ENCODE results near the gene TM4SF5. TPM values are rescaled to one million over a fixed set of nuclear protein-coding genes. Genes with fewer than 3 reads are reported as not detected.

Gene TM4SF5, protein sequence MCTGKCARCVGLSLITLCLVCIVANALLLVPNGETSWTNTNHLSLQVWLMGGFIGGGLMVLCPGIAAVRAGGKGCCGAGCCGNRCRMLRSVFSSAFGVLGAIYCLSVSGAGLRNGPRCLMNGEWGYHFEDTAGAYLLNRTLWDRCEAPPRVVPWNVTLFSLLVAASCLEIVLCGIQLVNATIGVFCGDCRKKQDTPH
- not detected for total RNA-seq (ENCODE audit: insufficient read depth, low replicate concordance)

DNA sequence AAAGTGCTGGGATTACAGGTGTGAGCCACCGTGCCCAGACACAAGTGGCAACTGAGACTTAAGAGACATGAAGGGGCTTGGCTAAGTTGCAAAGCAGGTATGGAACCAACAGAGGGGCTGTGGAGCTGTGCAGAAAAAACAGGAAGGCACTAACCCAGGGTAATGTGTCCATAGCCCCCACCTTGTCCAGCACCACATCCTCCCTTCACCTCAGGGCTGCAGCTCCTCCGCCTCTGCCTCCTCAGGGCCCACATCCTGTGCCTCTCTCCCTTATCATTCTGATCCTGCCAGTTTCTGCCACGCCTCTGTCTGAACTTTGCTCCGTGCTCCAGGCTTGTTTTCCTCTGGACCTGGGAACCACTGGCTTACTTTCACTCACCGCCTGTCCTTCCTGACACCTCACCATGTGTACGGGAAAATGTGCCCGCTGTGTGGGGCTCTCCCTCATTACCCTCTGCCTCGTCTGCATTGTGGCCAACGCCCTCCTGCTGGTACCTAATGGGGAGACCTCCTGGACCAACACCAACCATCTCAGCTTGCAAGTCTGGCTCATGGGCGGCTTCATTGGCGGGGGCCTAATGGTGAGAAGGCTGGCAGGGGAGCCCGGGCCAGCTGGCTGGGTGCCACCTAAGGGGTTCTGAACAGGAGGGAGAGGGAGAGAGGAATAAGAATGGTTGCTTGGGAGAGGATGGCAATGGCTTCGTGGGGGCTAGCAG lies at the start of gene TM4SF5:
TSS of gene TM4SF5 (plus strand) at position 368 of the 716 bp plus-strand sequence. CDS start at position 405, 37 bp downstream.
- no peak for DNase-seq (ENCODE audit: low spot score)

DNA sequence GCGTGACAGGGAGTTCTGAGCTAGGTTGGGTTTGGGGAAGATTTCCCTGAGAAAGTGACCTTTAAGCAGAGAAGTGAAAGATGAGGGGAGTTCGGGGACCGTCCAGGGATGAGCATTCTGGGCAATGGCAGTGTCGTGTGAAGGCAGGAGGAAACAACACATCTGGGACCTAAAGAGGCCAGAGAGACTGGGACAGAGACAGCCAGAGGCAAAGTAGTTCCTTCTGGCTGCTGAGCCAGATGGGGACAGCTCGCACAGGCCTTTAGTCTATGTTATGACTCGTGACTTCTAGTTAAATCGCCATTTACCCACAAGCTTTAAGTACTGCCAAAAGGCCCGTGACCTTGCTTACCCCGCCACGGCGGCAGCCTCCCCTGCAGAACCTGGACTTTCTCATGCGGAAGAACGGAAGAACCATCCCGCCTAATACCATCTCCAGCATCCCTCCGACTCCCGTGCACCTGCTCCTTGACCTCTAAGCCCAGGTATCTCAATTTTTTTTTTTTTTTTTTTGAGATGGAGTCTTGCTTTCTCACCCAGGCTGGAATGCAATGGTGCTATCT lies 48.9 kb upstream of the TM4SF5 start:
- DNase-seq (ENCODE audit: low spot score), result no peak

DNA sequence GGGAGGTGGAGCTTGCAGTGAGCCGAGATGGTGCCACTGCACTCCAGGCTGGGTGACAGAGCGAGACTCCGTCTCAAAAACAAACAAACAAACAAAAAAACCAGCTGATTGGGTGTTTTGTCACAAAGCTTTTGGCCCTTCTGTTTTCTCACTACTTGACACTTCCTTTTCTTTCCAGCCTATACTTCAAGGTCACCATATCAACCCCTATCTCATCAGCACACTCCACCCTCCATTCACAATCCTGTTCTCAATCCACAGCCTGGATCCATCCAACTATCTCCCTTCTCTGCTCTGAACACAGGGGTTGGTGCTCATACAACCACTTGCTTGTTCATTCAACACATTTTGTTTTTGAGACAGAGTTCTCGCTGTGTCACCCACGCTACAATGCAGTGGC lies 47.0 kb upstream of the TM4SF5 start:
- DNase-seq (ENCODE audit: low spot score), result no peak

DNA sequence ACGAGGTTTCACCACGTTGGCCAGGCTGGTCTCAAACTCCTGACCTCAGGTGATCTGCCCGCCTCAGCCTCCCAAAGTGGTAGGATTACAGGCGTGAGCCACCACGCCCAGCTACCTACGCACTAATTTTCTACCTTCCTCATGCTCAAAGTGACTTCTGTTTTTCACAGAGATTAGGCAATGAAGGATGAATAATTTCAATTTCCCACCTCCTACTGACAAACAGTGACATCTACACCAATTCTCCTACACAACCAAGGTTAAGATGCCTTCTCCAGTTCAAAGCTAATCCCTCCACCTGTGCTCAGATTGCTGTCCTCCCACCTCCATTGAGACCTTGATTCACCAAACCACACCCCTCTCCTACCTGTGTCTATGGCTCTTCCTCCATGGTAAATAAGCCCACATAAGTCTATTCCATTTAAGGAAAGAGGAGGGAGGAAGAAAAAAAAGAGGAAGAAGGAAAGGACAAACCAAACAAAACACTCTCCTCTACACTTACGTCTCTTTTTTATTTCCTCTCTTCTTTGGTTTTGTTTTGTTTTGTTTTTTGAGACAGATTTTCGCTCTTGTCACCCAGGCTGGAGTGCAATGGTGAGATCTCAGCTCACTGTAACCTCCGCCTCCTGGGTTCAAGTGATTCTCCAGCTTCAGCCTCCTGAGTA lies 45.9 kb upstream of the TM4SF5 start:
- DNase-seq (ENCODE audit: low spot score), result no peak

DNA sequence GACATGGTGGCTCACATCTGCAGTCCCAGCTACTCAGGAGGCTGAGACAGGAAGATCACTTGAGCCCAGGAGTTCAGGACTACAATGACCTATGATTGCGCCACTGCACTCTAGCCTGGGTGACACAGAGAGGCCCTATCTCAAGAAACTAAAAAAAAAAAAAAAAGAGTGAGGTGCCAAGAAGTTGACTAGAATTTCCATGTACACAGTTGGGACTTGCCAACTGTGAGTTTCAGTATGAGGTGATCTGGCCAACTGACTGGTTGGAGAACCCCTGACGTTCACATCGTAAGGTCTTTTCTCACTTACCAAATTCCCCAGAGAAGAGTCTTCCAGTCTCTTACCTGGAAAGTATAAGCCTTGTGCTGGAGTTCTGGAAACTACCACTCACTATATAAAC lies 43.6 kb upstream of the TM4SF5 start:
- no peak for DNase-seq (ENCODE audit: low spot score)

DNA sequence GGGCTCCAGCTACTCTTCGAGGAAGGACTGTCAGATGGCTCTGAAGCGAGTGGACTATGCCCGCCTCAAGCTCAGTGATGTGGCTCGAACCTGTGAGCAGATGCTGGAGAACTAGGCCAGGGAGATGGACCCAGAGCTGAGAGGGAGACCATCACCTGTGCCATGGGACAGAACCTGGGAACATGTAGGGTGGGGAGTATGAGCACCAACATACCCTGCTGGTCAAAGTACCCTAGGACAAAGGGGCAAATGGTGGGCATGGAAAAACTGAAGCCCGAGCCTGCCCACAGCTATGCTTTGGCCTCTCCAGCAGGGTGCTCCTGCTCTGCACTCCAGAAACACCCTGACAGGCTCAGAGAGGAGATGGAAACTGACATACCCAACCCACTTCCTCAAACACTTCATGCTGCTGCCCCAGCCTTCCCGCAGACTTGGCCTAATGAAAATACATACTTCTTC lies 38.6 kb upstream of the TM4SF5 start:
- peak; percentile 31 for DNase-seq (ENCODE audit: low spot score)

DNA sequence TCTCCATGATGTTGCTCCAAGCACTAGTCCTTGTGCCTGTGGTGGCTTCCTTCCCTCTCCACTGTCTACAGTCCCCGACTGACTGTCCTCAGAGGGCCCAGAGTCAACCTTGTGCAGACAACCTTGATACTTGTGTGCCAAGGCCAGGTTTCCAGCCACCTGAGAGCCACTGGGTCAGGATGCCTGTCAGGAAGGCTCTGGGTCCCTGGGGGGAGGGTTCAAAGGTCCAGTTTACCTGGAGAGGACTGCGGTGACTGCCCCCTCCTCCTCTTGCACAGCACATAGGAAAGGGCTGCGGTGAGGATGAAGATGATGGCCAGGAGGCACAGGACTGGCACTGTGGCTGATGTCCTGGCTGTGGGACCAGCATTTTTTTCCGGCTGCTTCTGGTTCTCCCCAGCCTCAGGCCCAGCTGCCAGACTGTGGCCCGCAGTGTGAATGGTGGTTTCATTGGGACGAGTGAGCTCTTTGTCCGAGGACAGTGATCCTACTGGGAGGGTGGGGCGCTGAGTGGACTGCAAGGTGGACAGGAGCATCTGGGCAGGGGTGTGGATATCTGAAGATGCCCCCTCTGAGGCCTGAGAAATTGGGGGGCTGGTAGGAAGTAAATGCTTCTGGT lies 36.7 kb upstream of the TM4SF5 start:
- no peak for DNase-seq (ENCODE audit: low spot score)

DNA sequence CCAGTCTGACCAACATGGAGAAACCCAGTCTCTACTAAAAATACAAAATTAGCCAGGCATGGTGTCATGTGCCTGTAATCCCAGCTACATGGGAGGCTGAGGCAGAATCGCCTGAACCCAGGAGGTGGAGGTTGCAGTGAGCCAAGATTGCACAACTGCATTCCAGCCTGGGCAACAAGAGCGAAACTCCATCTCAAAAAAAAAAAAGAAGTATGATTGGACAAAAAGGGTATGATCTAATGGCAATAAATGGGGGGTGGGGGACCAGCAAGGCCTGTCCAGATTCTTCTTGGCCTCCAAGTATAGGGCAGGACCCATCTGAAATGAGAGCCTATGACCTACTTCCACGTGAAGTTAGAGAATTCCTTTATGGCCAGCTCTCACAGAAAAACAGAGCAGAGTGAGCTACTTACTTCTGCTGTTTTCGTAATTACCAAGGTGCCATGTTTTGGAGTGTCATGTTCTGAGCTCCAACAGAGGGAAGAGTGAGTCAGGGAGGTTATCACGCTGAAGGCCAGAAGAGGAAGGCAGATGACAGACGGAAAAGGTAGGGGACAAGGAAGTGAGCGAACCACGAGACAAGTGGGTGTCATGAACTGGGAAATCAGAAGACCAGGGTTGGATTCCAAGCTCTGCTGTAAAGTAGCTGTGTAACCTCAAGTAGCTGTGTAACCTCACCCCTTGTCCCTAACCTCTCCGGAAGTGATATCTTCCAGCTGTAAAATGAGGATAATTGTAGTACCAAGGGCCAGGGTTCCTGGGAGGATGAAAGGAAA lies 35.6 kb upstream of the TM4SF5 start:
- DNase-seq (ENCODE audit: low spot score), result no peak

DNA sequence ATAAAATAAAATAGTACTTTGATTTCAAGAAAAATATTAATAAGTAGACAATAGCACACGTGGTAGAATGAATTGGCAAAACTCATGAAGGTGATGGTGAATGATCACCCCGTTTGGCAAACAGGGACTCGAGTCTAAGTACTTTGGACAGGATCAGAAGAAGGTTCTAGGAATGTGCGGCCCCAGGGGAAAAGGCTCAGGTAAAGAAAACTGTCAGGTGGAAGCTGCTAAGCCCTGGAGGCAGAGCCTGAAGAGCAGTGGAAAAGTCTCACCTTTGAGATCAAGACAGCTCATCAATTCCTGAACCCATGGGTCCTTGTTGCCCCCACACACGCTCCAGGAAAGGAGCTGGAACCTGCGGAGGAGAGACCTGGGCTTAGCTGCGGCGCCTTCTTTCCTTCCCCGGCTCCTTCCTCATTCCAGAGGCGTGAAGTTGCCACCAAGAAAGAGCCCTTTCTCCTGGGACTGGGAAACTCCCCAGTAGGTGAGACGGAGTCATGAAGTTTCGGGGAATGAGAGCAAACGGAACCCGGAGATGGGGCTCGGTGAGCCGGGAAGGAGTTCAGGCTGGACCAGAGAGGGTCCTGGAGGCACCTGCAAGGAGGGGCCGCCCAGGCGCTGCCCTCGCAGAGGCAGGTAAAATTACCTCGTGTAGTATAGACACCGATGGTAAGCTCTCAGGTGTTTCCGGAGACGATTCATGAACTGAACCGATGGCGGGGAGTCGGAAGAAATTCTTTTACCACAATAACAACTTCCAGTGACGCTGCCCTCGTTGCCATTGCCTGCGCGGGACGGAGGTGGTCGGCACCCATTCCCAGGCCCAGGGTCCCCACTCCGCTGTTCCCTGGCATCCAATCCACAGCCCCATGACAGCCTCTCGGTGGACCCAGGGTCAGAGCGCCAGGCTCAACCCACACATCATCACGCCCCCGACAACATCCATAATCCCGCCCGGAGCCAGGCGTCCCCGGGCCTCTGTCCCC lies 33.3 kb upstream of the TM4SF5 start:
- DNase-seq (ENCODE audit: low spot score), result no peak

DNA sequence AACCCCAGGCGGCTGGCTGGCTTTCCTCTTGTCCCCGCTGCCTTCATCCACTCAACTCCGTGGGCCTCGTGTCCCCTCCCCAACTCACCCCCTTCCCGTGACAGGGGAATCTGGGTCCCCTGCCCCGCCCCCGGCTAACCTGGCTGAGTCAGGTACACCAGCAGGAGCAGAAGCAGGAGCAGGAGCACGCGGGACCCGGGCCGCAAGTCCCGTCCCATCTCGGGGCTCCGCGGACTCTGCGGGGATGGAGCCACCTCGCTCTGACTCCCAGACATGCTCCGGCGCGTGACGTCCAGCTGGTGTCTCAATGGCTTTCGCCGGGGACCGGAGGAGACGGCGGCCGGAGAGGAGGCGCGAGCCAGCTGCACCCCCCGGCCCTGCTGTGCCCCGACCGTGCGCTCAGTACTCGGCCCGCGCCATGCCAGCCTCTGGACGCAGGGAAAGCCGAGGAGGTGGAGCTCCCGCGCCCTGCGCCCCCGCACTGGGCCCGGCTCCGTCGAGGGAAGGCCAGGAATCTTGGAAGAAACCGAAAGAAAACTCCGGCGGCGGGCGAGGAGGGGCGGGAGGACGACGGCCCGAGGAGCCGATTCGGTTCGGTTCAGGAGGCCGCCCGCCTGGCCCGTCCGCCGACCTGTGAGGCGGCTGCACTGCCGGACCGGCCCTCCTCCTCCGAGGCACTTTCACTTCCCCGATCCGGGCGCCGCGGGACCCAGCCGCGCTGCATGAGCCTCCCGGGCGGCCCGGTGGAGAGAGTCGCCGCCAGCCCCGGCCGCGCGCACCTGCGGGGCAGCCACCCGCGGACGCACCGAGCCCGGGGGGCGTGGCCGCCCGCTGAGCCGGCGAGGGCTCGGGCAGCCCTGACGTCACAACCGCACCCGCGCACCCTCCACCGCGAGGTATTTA lies 32.3 kb upstream of the TM4SF5 start, which contains the start of the genes CXCL16 and ZMYND15:
TSS of gene CXCL16 (minus strand) at position 807 of the 903 bp plus-strand sequence. CDS start at position 218, 589 bp downstream.
TSS of gene ZMYND15 (plus strand) at position 712 of the 903 bp plus-strand sequence. CDS start 716 bp downstream, outside the sequence.
- DNase-seq (ENCODE audit: low spot score), result peak; percentile 38

DNA sequence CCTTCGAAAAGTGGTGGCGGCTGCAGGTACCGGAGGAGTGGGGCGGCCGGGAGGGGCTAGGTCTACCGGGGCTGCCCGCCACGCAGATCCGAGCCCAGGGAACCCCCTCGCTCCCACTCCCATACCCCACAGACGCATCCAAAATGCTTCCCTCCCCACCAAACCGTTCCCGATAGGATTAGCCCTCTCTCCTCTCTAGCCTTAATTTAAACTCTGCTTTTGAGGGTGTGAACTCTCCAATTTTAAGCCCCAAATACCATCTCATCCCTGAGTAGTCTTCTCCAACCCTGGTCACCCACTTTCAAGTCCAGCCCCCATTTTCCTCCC lies 31.7 kb upstream of the TM4SF5 start:
- DNase-seq (ENCODE audit: low spot score), result no peak

DNA sequence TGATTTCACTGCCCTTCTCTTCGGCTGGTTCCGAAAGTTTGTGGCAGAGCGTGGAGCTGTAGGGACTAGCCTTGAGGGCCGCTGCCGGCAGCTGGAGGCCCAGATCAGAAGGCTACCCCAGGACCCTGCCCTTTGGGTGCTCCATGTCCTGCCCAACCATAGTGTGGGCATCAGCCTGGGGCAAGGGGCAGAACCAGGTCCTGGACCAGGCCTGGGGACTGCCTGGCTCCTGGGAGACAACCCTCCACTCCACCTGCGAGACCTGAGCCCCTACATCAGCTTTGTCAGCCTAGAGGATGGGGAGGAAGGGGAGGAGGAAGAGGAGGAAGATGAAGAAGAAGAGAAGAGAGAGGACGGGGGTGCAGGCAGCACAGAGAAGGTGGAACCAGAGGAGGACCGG lies 31.1 kb upstream of the TM4SF5 start:
- no peak for DNase-seq (ENCODE audit: low spot score)

DNA sequence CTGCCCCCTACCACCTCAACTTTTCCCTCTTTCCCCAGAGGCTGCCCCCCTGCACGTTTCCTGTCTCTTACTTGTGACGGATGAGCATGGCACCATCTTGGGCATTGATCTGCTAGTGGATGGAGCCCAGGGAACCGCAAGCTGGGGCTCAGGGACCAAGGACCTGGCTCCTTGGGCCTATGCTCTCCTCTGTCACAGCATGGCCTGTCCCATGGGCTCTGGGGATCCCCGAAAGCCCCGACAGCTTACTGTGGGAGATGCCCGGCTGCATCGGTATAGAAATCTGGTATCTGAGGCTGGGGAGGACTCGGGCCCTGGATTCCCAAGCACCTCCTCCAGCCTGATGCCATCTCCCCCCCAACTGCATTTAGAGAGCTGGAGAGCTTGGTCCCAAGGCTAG lies 30.1 kb upstream of the TM4SF5 start:
- no peak for DNase-seq (ENCODE audit: low spot score)

DNA sequence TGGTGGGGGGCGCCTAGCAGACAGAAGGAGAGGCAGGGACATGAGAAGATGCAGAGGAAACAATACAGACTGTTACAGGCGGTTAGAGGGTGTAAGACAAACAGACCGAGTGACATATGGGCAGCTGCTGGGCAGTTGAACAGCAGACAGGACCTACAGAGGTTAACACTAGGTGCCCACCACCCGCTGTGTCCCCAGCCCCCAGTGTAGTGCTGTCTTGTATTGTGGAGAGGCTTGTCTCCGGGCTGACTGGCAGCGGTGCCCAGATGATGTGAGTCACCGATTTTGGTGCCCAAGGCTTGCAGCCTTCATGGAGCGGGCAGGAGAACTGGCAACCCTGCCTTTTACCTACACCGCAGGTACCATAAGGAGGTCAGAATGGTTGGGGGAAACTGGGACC lies 29.6 kb upstream of the TM4SF5 start:
- DNase-seq (ENCODE audit: low spot score), result no peak

DNA sequence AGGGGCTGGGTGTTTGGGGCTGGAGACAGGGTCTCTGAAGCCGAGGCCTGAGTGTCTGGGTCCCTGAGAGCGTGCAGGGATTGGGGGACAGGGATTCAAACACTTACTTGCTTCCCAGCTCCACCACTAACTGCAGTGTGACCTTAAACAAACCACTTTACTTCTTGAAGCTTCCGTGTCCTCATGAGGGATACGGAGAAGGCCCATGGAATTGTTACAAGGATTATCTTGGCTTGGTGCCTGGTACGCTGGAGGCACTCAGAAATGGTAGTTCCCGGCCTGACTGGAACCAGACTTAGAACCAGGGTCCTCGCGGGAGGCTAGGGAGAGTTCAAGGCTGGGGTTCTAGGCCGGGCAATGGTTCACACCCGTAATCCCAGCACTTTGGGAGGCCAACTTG lies 29.1 kb upstream of the TM4SF5 start:
- no peak for DNase-seq (ENCODE audit: low spot score)

DNA sequence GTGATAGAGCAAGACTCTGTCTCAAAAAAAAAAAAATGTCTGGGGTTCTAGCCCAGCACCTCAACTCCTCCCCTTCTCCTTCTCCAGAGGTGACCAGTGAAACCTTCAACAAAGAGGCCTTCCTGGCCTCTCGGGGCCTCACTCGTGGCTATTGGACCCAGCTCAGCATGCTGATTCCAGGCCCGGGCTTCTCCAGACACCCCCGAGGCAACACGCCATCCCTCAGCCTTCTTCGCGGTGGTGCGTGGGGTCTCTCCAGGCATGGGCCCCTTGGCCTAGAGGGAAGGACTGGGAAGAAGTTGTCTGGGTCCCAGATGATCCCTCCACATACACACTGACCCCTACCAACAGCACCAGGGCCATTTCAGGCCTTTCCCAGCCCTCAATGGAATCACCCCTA lies 28.5 kb upstream of the TM4SF5 start:
- no peak for DNase-seq (ENCODE audit: low spot score)

DNA sequence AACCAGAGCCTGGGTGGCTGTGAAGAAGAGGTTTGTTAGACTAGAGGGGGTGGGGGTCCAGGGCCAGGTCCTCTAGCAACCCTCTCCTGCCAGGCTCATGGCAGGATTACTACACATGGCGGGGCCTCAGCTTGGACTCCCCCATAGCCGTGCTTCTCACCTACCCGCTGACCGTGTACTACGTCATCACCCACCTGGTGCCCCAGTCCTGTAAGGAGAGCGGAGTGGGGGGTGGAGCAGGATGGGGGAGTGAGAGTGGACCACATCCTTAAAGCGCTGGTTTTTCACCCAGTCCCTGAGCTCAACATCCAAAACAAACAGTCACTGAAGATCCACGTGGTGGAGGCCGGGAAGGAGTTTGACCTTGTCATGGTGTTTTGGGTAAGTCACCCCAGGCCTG lies 27.8 kb upstream of the TM4SF5 start:
- DNase-seq (ENCODE audit: low spot score), result no peak

DNA sequence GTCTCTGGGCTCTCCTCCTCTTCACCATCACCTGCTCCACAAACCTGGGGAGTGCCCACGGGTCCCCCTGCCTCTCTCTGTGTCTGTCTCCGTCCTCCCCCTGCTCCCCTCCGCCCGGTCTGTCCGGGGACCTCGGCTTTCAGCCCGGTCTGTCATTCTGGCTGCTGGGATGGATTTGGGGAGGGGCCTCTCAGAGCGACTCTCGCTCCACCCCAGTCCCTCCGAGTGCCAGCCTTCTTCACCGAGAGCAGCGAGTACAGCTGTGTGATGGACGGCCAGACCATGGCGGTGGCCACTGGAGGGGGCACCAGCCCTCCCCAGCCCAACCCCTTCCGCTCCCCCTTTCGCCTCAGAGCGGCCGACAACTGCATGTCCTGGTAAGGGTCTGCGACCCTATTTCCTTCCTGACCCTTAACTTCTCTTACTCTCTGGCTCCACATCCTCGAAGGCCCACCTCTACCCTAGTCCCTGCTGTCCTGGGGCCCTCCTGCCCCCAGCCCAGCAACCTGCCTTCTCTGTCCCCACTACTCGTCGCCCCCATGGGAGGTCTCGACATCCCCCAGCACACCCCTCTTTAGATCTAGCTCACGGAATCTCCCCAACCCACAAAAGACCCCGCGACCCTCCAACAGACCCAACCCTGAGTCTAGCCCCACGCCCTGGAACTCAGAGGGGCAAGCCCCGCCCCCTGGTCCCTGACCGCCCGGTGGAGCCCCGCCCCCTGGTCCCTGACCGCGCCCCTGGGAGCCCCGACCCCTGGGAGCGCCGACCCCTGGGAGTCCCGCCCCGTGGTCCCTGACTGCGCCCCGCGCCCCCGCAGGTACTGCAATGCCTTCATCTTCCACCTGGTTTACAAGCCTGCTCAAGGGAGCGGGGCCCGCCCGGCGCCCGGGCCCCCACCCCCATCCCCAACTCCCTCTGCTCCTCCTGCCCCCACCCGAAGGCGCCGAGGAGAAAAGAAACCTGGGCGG lies 26.4 kb upstream of the TM4SF5 start:
- DNase-seq (ENCODE audit: low spot score), result no peak
